Mesothelial cell of epicardium (in vitro differentiated cells): ENCODE data around the gene COPG1. TPM values are rescaled to one million over a fixed set of nuclear protein-coding genes. Genes with fewer than 3 reads are reported as not detected.
A peak's percentile ranks its signal among the peaks of the same experiment; 100 is the strongest.

Experiments used
- DNase-seq, 2 experiments: peaks; one replicate each; pipeline ENCODE4 v3.0.0; 2021; ENCODE audit warnings: low spot score in 2 of 2; ENCODE audit not compliant: unreplicated experiment in 2 of 2
- H3K27ac Mint-ChIP-seq: 2 replicates; pipeline ENCODE4 v1.8.0; 2021; ENCODE audit warnings: mixed read lengths
- H3K27me3 Mint-ChIP-seq: 2 replicates; pipeline ENCODE4 v1.8.0; 2021; ENCODE audit warnings: low read depth, mixed read lengths
- H3K36me3 Mint-ChIP-seq: 2 replicates; pipeline ENCODE4 v1.8.0; 2021; ENCODE audit warnings: mixed read lengths
- H3K4me1 Mint-ChIP-seq: 2 replicates; pipeline ENCODE4 v1.8.0; 2021; ENCODE audit warnings: mixed read lengths
- H3K4me3 Mint-ChIP-seq: 2 replicates; pipeline ENCODE4 v1.8.0; 2021; ENCODE audit warnings: mild to moderate bottlenecking, moderate library complexity, mixed read lengths
- H3K9me3 Mint-ChIP-seq: 2 replicates; pipeline ENCODE4 v1.8.0; 2021; ENCODE audit warnings: mixed read lengths
- total RNA-seq: library from RNA; stranded (reverse); gene quantifications from 3 replicates; pipeline ENCODE4 v1.2.1, GENCODE V29; 2021
- TF ChIP-seq, protein P1 (sequence below): fragments of 200-600 bp; sonication (generic); IDR thresholded peaks from one replicate; pipeline ENCODE4 v1.5.0; 2021; ENCODE audit warnings: antibody characterized with exemption; ENCODE audit not compliant: unreplicated experiment

The COPG1 gene
- total RNA-seq, 1 donor from 2014 or later: 172 TPM

- no peak overlapping the region for H3K27ac Mint-ChIP-seq
- no peak overlapping the region for H3K4me3 Mint-ChIP-seq
- H3K9me3 Mint-ChIP-seq: no peaks in the 10 kb centered on the region
These were observed 59.2 kb downstream of the COPG1 start for GRCh38 chr3:129308636-129309035.

GRCh38 chr3:129310111-129311011 lies 61.0 kb downstream of the COPG1 start:
- H3K27ac Mint-ChIP-seq: peak overlapping the region; percentile 19
- TF ChIP-seq, protein P1, sequence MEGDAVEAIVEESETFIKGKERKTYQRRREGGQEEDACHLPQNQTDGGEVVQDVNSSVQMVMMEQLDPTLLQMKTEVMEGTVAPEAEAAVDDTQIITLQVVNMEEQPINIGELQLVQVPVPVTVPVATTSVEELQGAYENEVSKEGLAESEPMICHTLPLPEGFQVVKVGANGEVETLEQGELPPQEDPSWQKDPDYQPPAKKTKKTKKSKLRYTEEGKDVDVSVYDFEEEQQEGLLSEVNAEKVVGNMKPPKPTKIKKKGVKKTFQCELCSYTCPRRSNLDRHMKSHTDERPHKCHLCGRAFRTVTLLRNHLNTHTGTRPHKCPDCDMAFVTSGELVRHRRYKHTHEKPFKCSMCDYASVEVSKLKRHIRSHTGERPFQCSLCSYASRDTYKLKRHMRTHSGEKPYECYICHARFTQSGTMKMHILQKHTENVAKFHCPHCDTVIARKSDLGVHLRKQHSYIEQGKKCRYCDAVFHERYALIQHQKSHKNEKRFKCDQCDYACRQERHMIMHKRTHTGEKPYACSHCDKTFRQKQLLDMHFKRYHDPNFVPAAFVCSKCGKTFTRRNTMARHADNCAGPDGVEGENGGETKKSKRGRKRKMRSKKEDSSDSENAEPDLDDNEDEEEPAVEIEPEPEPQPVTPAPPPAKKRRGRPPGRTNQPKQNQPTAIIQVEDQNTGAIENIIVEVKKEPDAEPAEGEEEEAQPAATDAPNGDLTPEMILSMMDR: no peak

More at GRCh38 chr3:129308636-129309035, 59.2 kb downstream of the COPG1 start:
- no peak for DNase-seq
- TF ChIP-seq, protein P1: no peak
- no peaks in the 10 kb centered on the region for H3K27me3 Mint-ChIP-seq
- H3K4me1 Mint-ChIP-seq: peaks cover 29% of the 10 kb centered on the region
- no peaks in the 10 kb centered on the region for H3K36me3 Mint-ChIP-seq

DNA sequence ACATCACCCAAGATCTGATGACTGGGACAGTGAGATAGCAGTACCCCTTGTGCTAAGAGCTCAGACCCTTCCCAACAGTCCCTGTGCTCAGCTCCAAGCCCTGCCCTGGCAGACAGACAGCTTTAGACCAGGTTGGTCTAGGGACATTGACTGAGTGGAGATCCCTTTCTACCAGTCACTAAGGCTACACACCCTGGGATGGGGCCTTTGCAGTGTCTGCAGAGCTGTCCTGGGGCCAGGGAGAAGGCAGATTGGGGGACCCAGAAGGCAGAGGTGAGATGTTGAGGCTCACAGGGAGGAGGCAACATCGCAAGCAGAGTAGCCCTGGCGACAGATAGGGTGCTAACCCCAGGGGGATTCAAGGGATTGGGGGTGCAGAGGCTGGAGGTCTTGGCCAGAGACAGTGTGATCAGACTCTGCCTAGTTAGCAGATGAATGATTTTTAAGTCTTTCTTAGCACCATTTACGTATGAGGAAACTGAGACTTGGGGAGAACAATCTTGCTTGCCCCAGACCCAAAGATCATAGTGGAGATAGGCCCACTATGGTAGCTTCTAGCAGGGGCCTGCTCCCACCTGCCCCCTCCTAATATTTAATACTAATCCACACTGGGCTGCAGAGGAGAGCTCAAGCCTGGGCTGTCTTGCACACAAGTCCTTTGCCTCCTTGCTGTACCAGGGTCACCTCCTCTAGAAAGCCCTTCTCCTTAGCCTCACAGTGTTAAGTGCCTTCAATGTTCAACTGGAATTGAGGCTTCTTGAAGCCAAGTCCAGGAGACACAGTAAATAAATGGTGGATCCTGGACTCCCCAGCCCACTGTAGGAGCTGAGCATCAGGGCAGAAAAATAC lies 61.9 kb downstream of the COPG1 start:
- Mint-ChIP-seq H3K36me3 (no peaks in the 10 kb centered on the region), H3K4me3 (no peak overlapping the region), H3K27me3 (no peaks in the 10 kb centered on the region), H3K4me1 (peaks cover 14% of the 10 kb centered on the region), H3K27ac (peak overlapping the region; percentile 19), H3K9me3 (no peaks in the 10 kb centered on the region)
- DNase-seq: no peak
- TF ChIP-seq, protein P1: no peak

More at GRCh38 chr3:129310111-129311011, 61.0 kb downstream of the COPG1 start:
- H3K36me3 Mint-ChIP-seq: no peaks in the 10 kb centered on the region
- H3K27me3 Mint-ChIP-seq: no peaks in the 10 kb centered on the region
- DNase-seq: no peak
- H3K4me1 Mint-ChIP-seq: peaks cover 23% of the 10 kb centered on the region
- no peaks in the 10 kb centered on the region for H3K9me3 Mint-ChIP-seq
- H3K4me3 Mint-ChIP-seq: no peak overlapping the region

DNA sequence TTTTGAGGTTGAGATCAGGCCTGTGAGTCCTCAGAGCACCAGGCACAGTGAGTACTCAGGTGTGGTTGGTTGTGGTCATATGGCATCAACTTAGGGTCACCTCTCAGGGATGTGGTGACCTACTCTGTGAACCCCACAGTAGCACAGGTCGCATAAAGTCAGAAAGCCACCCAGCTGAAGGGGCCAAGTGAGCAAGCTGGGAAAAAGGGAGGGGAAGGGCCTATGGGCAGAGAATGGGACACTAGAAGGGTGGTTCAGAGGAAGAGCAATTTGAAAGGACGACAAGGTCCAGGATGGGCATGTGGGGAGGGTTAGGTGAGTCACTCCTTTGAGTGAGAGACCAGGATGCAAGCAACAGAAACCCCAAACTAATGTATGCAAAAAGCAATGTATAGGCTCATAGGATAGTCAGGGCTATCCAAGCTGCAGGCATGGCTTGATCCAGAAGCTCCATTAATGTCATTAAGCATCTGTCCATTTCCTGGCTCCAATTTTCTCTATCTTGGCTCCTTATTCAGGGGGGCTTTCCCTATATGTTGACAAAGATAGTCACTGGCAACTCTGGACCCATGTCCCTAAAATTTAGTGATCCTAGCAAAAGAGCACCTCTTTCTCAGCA lies 62.7 kb downstream of the COPG1 start:
- TF ChIP-seq, protein P1: no peak
- Mint-ChIP-seq H3K4me1 (peaks cover 12% of the 10 kb centered on the region), H3K9me3 (no peaks in the 10 kb centered on the region), H3K27ac (no peak overlapping the region), H3K36me3 (no peaks in the 10 kb centered on the region), H3K4me3 (no peak overlapping the region), H3K27me3 (no peaks in the 10 kb centered on the region)
- DNase-seq: no peak

- no peaks in the 10 kb centered on the region for H3K9me3 Mint-ChIP-seq
- TF ChIP-seq, protein P1: no peak
- no peaks in the 10 kb centered on the region for H3K36me3 Mint-ChIP-seq
- no peaks in the 10 kb centered on the region for H3K27me3 Mint-ChIP-seq
- peak overlapping the region; percentile 9 for H3K4me3 Mint-ChIP-seq
- no peak for DNase-seq
- H3K27ac Mint-ChIP-seq: peak overlapping the region; percentile 50
- peaks cover 14% of the 10 kb centered on the region for H3K4me1 Mint-ChIP-seq
These were observed 63.4 kb downstream of the COPG1 start for GRCh38 chr3:129312671-129313414.
